NCI-H2171 treated with DMSO at 0.1 percent for 48 hours (cell line): ENCODE results near the gene C5orf63.
"Not testable (repeated sequence)": the region's sequence is repeated elsewhere in the genome, so short reads cannot be mapped to it uniquely, and the experiment has no call there.

ENCODE experiments used
- DNase-seq: peaks from one replicate; lab custom pipeline; 2025; lab: John Stamatoyannopoulos, UW

C5orf63 gene

DNA sequence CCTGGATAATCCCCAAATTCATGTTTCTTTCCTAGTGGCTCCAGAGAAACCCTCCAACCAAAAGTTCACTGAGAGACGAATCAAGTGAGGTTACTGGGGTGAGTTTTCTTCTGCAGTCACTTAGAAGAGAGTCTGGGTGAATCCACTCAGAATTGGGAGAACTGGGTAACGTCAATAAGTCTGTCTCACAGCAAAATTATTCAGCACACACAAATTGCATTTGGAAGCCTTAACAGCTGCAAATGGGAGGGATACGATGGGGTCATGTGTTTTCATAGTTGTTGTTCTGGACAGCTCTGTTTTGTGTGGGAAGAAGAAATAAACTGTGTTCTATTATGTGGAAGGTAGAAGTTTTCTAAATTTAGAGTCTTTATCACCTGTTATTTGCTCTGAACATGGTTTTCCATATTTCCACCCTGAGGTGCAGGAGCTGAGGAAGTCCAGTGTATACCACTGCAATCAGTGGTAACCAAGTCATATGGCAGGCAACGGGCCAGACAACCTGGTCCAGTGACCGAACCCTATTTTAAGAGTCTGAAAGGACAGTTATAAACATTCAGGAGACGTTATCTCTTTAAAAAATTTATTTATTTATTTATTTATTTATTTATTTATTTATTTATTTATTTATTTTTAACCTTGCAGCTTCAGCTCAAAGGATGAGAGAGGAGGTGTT is 64.9 kb downstream of the C5orf63 start:
- DNase-seq = no peak

DNA sequence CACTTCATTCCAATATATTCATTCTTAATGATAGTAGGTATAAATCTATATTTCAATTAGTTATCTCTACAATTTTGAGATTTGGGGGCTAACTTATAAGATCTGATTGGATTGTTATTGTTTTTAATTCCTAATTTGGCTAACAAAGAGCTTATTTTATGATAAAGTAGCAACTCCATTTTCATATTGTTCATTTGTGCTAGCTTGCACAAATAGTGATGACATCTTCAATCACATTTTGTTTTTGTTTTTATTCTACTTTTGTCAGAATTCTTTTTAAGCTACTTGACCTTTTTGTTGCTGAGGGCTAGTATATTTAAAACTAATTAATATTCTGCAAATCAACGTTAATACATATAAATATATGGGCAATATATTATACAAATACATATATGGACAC is 65.8 kb downstream of the C5orf63 start:
- DNase-seq = no peak

DNA sequence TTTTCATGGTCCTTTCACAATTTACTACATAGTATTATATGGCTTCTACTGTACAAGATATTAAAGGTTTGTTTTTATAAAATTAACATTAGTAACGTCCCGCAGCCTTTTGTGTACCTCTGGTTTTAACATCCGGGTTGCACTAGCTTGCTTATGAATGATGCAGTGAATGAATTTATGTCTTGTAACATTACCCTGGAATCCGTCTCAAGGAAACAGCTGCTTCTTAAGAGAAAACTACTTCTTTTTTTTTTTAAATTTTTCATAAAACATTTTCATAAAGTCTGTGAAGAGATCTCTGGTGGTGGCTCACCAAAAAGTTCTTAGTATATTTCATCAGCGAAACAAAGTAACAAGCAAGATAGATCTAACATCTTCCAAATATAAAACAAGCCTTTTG is 66.6 kb downstream of the C5orf63 start:
- no peak for DNase-seq

DNA sequence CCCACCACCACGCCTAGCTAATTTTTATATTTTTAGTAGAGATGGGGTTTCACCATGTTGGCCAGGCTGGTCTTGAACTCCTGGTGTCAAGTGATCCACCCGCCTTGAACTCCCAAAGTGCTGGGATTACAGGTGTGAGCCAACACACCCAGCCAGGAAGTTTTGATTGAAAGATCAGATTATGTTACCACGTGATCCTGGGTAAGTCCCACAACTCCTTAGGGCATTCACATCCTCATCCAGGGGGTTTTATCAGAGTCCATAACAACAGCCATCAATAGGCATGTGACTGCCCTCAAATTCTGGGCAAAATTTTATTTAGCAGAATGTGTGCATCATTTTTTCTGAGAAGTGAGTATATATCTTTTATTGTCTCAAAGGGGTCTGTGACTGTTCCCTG is 68.0 kb downstream of the C5orf63 start:
- DNase-seq = not testable (repeated sequence)

DNA sequence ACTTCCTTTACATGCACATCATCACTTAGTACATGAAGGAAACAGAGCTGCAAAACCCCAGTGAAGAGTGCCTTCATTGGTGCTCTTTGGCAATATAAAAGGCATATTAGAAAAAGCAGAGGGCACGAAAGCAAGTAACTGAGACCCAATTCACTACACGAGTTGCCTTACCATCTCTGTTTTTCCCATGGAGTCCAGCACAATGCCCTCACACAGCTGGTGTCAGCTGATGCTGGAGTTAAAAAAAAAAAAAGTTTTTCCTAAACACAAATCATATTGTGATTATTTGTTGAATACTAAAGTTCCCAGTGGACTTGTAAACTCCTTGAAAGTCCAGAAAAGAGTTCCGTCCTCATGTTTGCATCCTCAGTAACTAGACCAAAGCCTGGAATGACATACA is 68.6 kb downstream of the C5orf63 start:
- no peak for DNase-seq

DNA sequence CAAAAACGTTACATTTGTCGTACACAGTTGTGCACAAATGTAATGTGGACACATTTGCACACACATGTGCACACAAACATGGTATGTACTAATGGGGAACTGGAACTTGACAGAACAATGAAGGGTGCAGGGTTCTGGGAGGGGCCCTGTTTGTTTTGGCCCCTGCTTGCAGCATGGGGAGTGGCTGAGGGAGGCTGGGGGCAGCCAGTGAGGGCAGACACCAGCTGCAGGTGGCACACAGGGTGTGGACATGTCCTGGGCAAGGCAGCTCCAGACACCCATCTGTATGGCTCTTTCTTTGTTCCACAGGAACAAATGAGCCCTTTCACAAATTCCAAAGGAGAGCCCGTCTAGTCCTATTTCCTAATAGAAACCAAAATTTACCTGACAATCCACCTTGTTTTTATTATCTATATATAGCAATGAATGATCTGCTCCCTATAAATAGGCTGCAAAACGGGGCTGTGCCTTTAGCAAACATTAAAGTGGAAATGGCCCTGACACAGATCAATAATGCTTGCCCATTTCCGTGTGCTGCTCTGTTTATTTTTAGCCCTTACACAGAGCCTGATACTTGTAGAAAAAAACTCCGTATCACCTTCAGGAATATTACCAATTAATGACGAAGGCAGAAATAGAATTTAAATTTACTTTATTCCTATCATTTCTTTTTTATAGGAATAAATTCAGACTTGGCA is 69.4 kb downstream of the C5orf63 start:
- DNase-seq = no peak

DNA sequence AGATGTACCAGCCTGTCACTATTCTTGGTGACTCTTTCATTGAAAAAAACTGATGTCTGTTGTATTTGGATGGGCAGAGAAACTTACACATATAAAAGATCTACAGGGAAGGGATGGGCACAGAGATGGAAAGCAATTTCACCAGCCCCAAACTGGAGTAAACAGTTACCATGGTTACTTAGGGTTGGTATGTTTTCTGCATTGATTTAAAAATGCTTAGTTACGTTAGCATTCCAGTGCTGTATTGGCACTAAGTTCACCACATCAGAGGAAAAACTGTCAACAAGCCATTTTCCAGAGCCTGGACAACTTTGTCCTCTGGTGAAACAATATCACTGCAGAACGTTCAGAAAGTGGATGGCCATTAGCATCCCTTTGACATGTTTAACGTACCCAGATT is 70.9 kb downstream of the C5orf63 start:
- DNase-seq = no peak

DNA sequence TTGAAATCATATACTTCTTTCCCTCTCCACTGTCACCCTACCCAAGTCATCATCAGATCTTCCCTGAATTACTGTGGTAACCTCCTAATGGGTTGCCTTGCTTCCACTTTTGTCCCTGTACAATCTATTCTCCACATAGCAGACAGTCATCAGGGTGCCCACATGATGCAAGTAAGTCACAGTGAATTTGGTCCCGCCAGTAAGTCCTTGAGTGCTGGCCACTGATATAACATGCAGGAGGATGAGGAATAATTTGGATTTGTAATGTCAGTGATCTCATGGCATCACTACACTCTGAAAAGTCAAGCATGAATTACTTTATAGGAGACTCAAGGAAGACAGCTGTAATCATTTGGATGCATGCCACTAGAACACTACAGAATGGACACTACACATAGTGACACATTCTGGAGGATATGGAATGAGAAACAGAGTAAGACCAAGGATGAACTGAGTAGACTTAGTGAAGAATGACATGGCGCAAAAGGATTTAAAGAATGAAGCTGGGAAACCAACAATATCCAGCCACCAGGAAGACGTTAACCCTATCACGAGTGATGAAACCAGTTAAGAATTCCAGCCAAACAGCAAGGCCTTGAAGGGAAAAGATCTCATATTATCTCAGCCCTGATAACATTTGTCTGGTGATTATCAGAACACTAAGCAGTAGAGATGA is 71.5 kb downstream of the C5orf63 start:
- DNase-seq = no peak
